ENCODE measurements around the gene SEPTIN1. TPM values are rescaled to one million over a fixed set of nuclear protein-coding genes. Genes with fewer than 3 reads are reported as not detected.

Gene SEPTIN1
- total and polyA plus RNA-seq, 2 of the 13 experiments (the other 11 are each of a cell fraction or from before 2014, with no cell fraction given) = 0.18 to 0.67 TPM

DNA sequence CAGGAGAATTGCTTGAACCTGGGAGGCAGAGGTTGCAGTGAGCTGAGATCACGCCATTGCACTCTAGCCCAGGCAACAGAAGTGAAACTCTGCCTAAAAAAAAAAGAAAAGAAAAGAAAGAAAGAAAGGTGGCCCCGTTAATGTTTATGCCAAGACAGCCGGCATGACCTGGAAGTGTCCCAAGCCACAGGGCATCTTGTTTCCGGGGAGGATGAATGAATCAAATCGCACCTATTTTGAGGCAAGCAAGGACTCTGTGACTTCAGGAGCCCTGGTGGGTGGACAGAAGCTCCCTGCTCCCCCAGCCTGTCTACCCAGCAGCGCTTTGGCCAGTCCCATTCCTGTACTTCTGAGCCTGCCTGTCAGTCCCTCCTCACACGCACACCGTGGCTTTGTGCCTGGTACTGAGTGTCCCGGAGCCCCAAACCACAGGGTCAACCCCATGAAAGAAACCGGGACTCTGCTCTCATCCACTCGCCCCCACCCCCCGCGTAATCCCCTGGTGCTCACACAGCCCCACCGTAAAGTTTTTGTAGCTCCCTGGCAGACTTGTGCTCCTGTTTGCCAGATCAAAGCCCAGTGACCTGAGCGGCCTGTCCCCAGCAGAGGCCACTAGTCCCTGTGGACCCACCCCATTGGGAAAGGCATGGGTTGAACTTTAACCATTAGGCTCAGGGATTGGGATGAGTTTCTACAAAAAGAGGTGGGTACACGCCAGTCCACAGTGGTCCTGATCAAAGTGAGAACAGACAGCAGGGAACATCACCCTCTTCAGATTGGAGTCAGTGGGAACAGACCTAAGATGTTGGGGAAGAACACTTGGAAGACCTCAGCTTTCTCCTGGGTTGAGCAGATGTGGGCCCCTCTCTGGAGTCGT is 46.5 kb downstream of the SEPTIN1 start (continued):
- TF ChIP-seq, protein P1, sequence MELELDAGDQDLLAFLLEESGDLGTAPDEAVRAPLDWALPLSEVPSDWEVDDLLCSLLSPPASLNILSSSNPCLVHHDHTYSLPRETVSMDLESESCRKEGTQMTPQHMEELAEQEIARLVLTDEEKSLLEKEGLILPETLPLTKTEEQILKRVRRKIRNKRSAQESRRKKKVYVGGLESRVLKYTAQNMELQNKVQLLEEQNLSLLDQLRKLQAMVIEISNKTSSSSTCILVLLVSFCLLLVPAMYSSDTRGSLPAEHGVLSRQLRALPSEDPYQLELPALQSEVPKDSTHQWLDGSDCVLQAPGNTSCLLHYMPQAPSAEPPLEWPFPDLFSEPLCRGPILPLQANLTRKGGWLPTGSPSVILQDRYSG (CRISPR knock-in tag; IDR thresholded peaks at IDR 0.05) = no peak
- peak; percentile 57; the same call in 1 of the 2 replicates for TF ChIP-seq CBX5 (CRISPR knock-in tag; IDR thresholded peaks at IDR 0.05; ENCODE audit: borderline replicate concordance)
- TF ChIP-seq STAT5B (CRISPR knock-in tag; IDR thresholded peaks at IDR 0.05) = no peak
- peak; percentile 72; the same call in 1 of the 2 replicates for TF ChIP-seq SRY (CRISPR knock-in tag; IDR thresholded peaks at IDR 0.05)
- no peak for TF ChIP-seq PAWR (CRISPR knock-in tag; IDR thresholded peaks at IDR 0.05; ENCODE audit: borderline replicate concordance)
- no peak for TF ChIP-seq ZNF562 (CRISPR knock-in tag; IDR thresholded peaks at IDR 0.05; ENCODE audit: borderline replicate concordance)
- no peak for TF ChIP-seq FOXK2 (IDR thresholded peaks at IDR 0.05)
- TF ChIP-seq TFE3 (CRISPR knock-in tag; IDR thresholded peaks at IDR 0.05) = no peak; the same call in none of the 2 replicates
- TF ChIP-seq KDM5A (IDR thresholded peaks at IDR 0.05; ENCODE audit: borderline replicate concordance, low read length) = peak; percentile 5; the same call in 1 of the 2 replicates
- no peak for TF ChIP-seq SMARCC2 (IDR thresholded peaks at IDR 0.05)
- TF ChIP-seq NKX3-1 (CRISPR knock-in tag; IDR thresholded peaks at IDR 0.05) = no peak
- TF ChIP-seq MXI1 (IDR thresholded peaks at IDR 0.05; ENCODE audit: borderline replicate concordance, low read depth, low read length) = peak; percentile 72; the same call in 1 of the 3 replicates
- TF ChIP-seq PRPF4 (IDR thresholded peaks at IDR 0.05; ENCODE audit: low read depth, low read length, poor library complexity, severe bottlenecking) = no peak
- peak; percentile 55; the same call in 1 of the 2 replicates for TF ChIP-seq IRX3 (CRISPR knock-in tag; IDR thresholded peaks at IDR 0.05; ENCODE audit: borderline replicate concordance, low read depth)
- TF ChIP-seq ESRRA (CRISPR knock-in tag; IDR thresholded peaks at IDR 0.05; ENCODE audit: low read depth) = no peak
- TF ChIP-seq NFE2 (CRISPR knock-in tag; IDR thresholded peaks at IDR 0.05) = no peak
- TF ChIP-seq HNRNPL (IDR thresholded peaks at IDR 0.05; ENCODE audit: low read depth, low read length) = peak; percentile 72; the same call in 1 of the 2 replicates
- TF ChIP-seq NR2F2 (IDR thresholded peaks at IDR 0.05; ENCODE audit: borderline replicate concordance, low read depth) = peak; percentile 80
- TF ChIP-seq ZNF263 (CRISPR knock-in tag; IDR thresholded peaks at IDR 0.05) = peak; percentile 79
- TF ChIP-seq RARG (CRISPR knock-in tag; IDR thresholded peaks at IDR 0.05; ENCODE audit: low read depth) = 0 out of 2 replicates have a peak, but pooled peaks have one; percentile 3
- no peak for TF ChIP-seq NFIB (CRISPR knock-in tag; IDR thresholded peaks at IDR 0.05; ENCODE audit: borderline replicate concordance)
- TF ChIP-seq ZBTB7A (CRISPR knock-in tag; IDR thresholded peaks at IDR 0.05) = peak; percentile 52; the same call in 1 of the 2 replicates
- TF ChIP-seq ZNF468 (CRISPR knock-in tag; IDR thresholded peaks at IDR 0.05) = no peak
- TF ChIP-seq HOXA5 (CRISPR knock-in tag; IDR thresholded peaks at IDR 0.05) = no peak; the same call in 1 of the 2 replicates
- TF ChIP-seq KDM6A (CRISPR knock-in tag; IDR thresholded peaks at IDR 0.05; ENCODE audit: low read depth) = peak; percentile 89
- TF ChIP-seq ZNF282 (IDR thresholded peaks at IDR 0.05; ENCODE audit: partially characterized antibody) = no peak
- no peak; the same call in 1 of the 2 replicates for TF ChIP-seq EED (CRISPR knock-in tag; IDR thresholded peaks at IDR 0.05)
